Stomach (tissue), 9 donors: Measurements from ENCODE around the gene SPPL2C. TPM values are rescaled to one million over a fixed set of nuclear protein-coding genes. Genes with fewer than 3 reads are reported as not detected.

Source experiments
- DNase-seq, 2 donors: peaks; one replicate each; pipeline versions ENCODE4 v3.0.0 to v3.0.0-alpha.2; 2013 to 2019
- H3K27ac ChIP-seq, 5 donors: fragments of 200-600 bp in 4 of 5; sonication (generic) in 4 of 5; one replicate each; pipeline ENCODE4 v1.5.1; 2013 to 2019; ENCODE audit warnings: mild to moderate bottlenecking in 1 of 5, moderate library complexity in 1 of 5
- H3K27me3 ChIP-seq, 3 donors: fragments of 200-600 bp; sonication (generic); one replicate each; pipeline ENCODE4 v1.5.1; 2017 to 2019; ENCODE audit warnings: mixed run types in 1 of 3
- H3K36me3 ChIP-seq, 4 donors: fragments of 200-600 bp; sonication (generic); 1 replicate in 3 of 4; 2 replicates in 1 of 4; pipeline ENCODE4 v1.5.1; 2016 to 2019
- H3K4me1 ChIP-seq, 4 donors: fragments of 200-600 bp; sonication (generic); one replicate each; pipeline ENCODE4 v1.5.1; 2016 to 2019
- H3K4me3 ChIP-seq, 4 donors: fragments of 200-600 bp; sonication (generic) in 3 of 4; one replicate each; pipeline ENCODE4 v1.5.1; 2016 to 2019; ENCODE audit warnings: mild to moderate bottlenecking in 1 of 4
- H3K9me3 ChIP-seq, 4 donors: fragments of 200-600 bp; sonication (generic); one replicate each; pipeline ENCODE4 v1.5.1; 2016 to 2019
- CTCF ChIP-seq, 7 experiments: fragments of 450-650 bp in 4 of 7; fragments of 200-600 bp in 3 of 7; sonication (generic) in 3 of 7; IDR thresholded peaks; one replicate each; pipeline ENCODE4 v1.5.1; 2016 to 2019; ENCODE audit warnings: antibody characterized with exemption in 7 of 7, control low read depth in 2 of 7, mild to moderate bottlenecking in 1 of 7
- EP300 ChIP-seq: sonication (generic); formaldehyde crosslinking; IDR thresholded peaks from one replicate; pipeline ENCODE4 v1.6.1; 2017; ENCODE audit warnings: antibody characterized with exemption
- POLR2A ChIP-seq, 4 donors: fragments of 450-650 bp; IDR thresholded peaks; one replicate each; pipeline ENCODE4 v1.6.1; 2016; ENCODE audit warnings: antibody characterized with exemption in 4 of 4, control low read depth in 2 of 4, mild to moderate bottlenecking in 1 of 4, moderate library complexity in 1 of 4
- POLR2AphosphoS5 ChIP-seq, 3 donors: sonication (generic); formaldehyde crosslinking; IDR thresholded peaks; one replicate each; pipeline ENCODE4 v1.6.1; 2016; ENCODE audit warnings: antibody characterized with exemption in 3 of 3
- WGBS, 5 donors: extraction: QIAGEN DNeasy Blood & Tissue Kit in 3 of 5; methylation state at CpG; one replicate each; pipeline versions ENCODE4 v1.1.5 to v1.1.7; 2013 to 2018; 5-methylcytosine and 5-hydroxymethylcytosine counted together
- intact Hi-C: fragments of 100-400 bp; cut with DNase I; formaldehyde crosslinking; loops from one replicate; pipeline ENCODE4 v1.15.1; 2023; ENCODE audit warnings: low total_unique reads
- polyA plus RNA-seq, 3 donors: library from polyadenylated mRNA; stranded (reverse); fragments of 200-250 nt; gene quantifications; one replicate each; pipeline ENCODE4 v1.2.3, GENCODE V29; 2013
- total RNA-seq, 5 donors: library from RNA; depleted of rRNA; stranded (reverse); fragments of >200 nt; gene quantifications; one replicate each; pipeline versions ENCODE4 v1.1.0 to v1.2.3, GENCODE V29; 2014 to 2016
- donor health status: healthy with polysubstance abuse.
- donor health status: Bipolar disorder and iron deficiency.
- donor health status: healthy.

SPPL2C gene
- total and polyA plus RNA-seq, 8 donors = not detected

DNA sequence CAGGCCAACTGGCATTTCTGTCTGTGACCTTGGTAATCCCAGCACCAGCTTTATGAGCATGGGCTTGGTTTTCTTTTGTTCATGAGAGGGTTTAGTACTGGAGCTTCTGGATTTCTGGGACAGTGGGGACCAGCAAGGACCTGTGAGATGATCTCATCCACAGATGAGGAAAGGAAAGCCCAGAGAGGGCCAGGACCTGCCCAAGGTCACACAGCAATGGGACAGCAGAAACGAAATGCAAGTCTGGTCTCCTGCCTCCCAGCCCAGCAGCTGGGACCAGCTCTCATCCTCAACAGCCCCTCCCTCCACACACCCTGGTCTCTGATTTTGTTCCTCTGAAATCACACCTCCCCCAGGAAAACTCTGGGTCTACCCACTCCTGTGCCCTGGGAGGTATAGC, 7.2 kb downstream of the SPPL2C start:
- 44 to 76% (median 63%) methylated on average over 1 of the region's 1 CpG for WGBS, 5 donors
- DNase-seq = no peak
- Histone ChIP-seq H3K4me1 (peaks cover 0 to 3% (median 0%) of the 10 kb centered on the region in 4 donors), H3K27ac (no peak overlapping the region), H3K27me3 (peaks cover 0 to 44% (median 14%) of the 10 kb centered on the region in 3 donors), H3K36me3 (no peaks in the 10 kb centered on the region), H3K4me3 (no peak overlapping the region), H3K9me3 (no peaks in the 10 kb centered on the region)
- no peak for TF ChIP-seq POLR2A (IDR thresholded peaks at IDR 0.05)
- no peak for TF ChIP-seq CTCF (IDR thresholded peaks at IDR 0.05)
- TF ChIP-seq EP300 = no peak
- TF ChIP-seq POLR2AphosphoS5 (IDR thresholded peaks at IDR 0.05) = no peak
- intact Hi-C loops = no loop called here

DNA sequence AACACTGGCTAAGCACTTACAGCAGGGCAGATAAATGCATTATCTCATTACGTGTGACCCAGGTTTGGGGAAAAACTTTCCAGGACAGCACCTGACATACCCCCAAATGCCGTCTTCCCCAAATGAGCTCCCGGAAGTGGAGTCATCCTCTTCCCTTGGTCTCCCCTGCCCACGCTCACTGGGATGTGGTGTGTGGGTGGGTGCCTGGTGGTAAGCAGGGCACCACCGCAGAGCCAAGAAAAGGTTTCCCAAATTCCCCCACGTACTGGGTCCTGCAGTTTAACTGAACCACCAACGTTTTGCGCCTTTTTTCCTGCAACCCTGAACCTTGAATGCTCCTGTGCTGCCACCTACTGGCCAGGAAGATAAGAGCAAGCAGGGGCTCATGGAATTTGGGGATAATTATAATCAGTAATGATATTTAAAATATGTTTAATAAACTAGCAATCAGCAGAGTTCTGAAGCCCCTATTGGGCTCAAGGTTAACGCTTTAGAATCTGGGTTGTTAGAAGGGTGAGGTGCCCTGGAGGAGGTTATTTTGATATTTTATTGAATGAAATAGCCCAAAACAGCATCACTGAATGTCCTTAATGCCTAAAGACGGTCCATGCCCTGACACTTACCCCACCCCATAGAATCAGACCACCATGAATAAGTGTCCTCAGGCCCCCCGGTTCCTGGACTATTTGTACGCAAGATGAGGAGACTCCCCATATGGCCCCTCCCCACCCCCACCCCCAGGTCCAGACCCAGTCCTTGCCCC, 8.0 kb downstream of the SPPL2C start:
- Histone ChIP-seq H3K27me3 (peaks cover 0 to 43% (median 14%) of the 10 kb centered on the region in 3 donors), H3K36me3 (no peaks in the 10 kb centered on the region), H3K27ac (no peak overlapping the region), H3K4me1 (peaks cover 0 to 3% (median 0%) of the 10 kb centered on the region in 4 donors), H3K4me3 (no peak overlapping the region), H3K9me3 (no peaks in the 10 kb centered on the region)
- TF ChIP-seq CTCF (IDR thresholded peaks at IDR 0.05) (peak in 5 of 7 experiments; percentile 38 to 86 (median 76)), POLR2AphosphoS5 (IDR thresholded peaks at IDR 0.05) (no peak)
- 22 to 28% (median 25%) methylated on average over 11 to 12 of the region's 12 CpGs for WGBS, 5 donors
- intact Hi-C loops = no loop called here
- peak; percentile 63 to 82 for DNase-seq

DNA sequence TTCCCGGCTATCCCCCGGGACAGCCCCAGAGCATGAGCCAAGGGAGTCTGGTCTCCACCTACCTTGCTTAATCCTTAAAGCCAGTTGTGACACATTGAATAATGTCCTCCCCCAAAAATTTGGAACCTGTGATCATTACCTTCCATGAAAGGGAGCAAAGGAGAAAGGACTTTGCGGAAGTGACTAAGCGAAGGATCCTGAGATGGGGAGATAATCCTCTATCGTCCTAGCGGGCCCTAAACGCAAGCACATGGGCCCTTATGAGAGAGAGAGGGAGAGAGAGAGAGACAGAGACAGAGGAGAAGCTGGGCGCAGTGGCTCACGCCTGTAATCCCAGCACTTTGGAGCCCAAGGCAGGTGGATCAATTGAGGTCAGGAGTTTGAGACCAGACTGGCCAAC, 9.5 kb downstream of the SPPL2C start:
- no peak for TF ChIP-seq POLR2AphosphoS5 (IDR thresholded peaks at IDR 0.05)
- no peak for TF ChIP-seq EP300
- TF ChIP-seq POLR2A (IDR thresholded peaks at IDR 0.05) = no peak
- TF ChIP-seq CTCF (IDR thresholded peaks at IDR 0.05) = no peak
- Histone ChIP-seq H3K4me1 (peaks cover 0 to 3% (median 0%) of the 10 kb centered on the region in 4 donors), H3K27me3 (peaks cover 0 to 57% (median 14%) of the 10 kb centered on the region in 3 donors), H3K27ac (no peak overlapping the region), H3K9me3 (no peaks in the 10 kb centered on the region), H3K4me3 (no peak overlapping the region), H3K36me3 (no peaks in the 10 kb centered on the region)
- intact Hi-C loops = no loop called here
- WGBS, 5 donors = 73 to 87% (median 77%) methylated on average over 9 of the region's 9 CpGs
- DNase-seq = no peak

- TF ChIP-seq CTCF (IDR thresholded peaks at IDR 0.05) (no peak), POLR2AphosphoS5 (IDR thresholded peaks at IDR 0.05) (no peak), POLR2A (IDR thresholded peaks at IDR 0.05) (no peak), EP300 (no peak)
- Histone ChIP-seq H3K36me3 (no peaks in the 10 kb centered on the region), H3K27me3 (peaks cover 0 to 63% (median 20%) of the 10 kb centered on the region in 3 donors), H3K4me3 (no peak overlapping the region), H3K4me1 (peaks cover 0 to 3% (median 0%) of the 10 kb centered on the region in 4 donors), H3K9me3 (no peaks in the 10 kb centered on the region), H3K27ac (no peak overlapping the region)
- intact Hi-C loops = no loop called here
- 57 to 74% (median 70%) methylated on average over 2 of the region's 2 CpGs for WGBS, 5 donors
- no peak for DNase-seq
These were observed 11.1 kb downstream of the SPPL2C start for GRCh38 chr17:45855691-45856336.
